LNCaP clone FGC (cell line): ENCODE measurements around the gene PSMD7.

Source experiments
- DNase-seq: peaks from one replicate; pipeline ENCODE4 v3.0.0-alpha.2; 2011; ENCODE audit warnings: low read depth
- H3K4me3 ChIP-seq: 2 replicates; pipeline ENCODE4 v1.5.1; 2011; ENCODE audit warnings: mild to moderate bottlenecking, low read depth, low read length, control low read depth
- CTCF ChIP-seq: IDR thresholded peaks from 2 replicates; pipeline ENCODE4 v1.5.1; 2012; ENCODE audit warnings: mild to moderate bottlenecking; ENCODE audit not compliant: control insufficient read depth, insufficient read depth; ENCODE audit errors: extremely low read depth

The PSMD7 gene

DNA sequence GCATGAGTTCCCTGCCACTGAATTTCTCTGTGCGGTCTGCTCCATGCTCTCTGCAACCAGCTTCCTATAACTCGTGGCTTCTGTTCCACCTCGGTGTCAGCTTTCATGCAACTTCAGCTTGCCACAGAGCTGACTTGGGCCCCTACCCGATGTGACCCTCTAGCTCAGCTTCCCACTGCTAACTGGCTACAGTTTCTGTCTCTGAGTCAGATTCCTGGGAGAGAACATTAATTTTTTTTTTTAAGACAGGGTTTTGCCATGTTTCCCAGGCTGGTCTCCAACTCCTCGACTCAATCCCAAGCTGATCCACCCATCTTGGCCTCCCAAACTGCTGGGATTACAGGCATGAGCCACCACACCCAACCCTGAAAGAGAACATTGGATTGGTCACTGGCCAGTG, 35.5 kb upstream of the PSMD7 start:
- no peak for TF ChIP-seq CTCF
- no peak for DNase-seq
- no peak overlapping the region for H3K4me3 ChIP-seq

- TF ChIP-seq CTCF = no peak
- DNase-seq = no peak
- H3K4me3 ChIP-seq = no peak overlapping the region
Measured at GRCh38 chr16:74264811-74265210, 31.8 kb upstream of the PSMD7 start.

DNA sequence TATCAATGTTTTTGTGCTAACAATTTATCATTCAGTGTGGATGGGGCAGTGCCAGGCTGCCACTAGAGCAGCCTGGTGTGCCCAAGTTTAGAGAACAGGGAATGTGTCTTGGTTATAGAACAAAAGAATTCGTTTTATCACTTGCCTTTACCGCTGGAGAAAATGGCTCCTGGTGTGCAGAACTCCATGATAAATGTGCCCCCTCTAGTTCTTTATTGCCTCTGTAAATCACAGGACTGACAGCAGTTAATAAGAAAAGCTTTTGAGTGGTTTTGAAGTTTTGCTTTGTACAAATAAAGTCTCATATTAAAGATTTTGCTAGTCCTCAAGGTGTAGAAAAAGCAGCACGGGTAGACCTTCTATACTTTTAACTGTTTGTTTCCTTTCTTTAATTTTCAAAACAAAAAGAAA, 28.2 kb upstream of the PSMD7 start:
- no peak for DNase-seq
- TF ChIP-seq CTCF = no peak
- no peak overlapping the region for H3K4me3 ChIP-seq

DNA sequence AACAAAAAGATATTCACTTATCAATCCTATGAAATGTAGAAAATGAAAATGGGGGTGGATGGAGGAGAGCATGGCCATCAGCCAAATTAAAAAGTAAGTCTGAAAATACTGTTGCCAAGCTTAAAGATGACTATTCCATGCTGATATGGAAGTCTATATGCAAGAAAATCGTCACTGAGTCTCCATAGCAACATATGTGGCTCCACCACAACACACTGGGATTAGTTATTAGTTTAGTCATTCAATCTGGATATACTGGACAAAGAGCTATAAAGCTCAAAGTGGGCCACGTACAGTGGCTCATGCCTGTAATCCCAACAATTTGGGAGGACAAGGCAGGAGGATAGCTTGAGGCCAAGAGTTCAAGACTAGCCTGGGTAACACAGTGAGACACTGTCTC, 24.7 kb upstream of the PSMD7 start:
- H3K4me3 ChIP-seq = no peak overlapping the region
- no peak for DNase-seq
- TF ChIP-seq CTCF = no peak

GRCh38 chr16:74275031-74275636, 21.5 kb upstream of the PSMD7 start:
- no peak overlapping the region for H3K4me3 ChIP-seq
- no peak for DNase-seq
- TF ChIP-seq CTCF = peak; percentile 45

DNA sequence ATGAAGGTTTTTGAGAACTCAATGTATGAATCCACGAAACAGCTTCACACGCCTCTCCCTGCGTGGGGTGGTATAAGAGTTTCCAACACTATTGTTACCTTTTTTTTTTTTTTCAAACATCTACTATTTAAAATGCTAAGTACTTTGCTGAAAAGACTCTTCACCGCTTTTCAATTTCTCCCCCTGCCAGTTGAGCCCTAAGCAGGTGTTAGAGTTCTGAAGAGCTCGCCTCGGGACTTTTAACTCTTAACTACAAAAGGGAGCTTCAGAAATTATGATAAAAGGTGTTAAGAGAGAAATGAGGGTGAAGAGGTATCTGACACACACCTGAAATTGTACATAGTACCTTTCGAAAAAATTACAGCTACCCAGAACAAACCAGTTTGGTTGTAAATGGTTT, 20.9 kb upstream of the PSMD7 start:
- DNase-seq = no peak
- no peak for TF ChIP-seq CTCF

GRCh38 chr16:74277974-74278373, 18.6 kb upstream of the PSMD7 start:
- DNase-seq = no peak
- TF ChIP-seq CTCF = no peak

More for the DNA sequence above, 20.9 kb upstream of the PSMD7 start:
- no peak overlapping the region for H3K4me3 ChIP-seq

More at GRCh38 chr16:74277974-74278373, 18.6 kb upstream of the PSMD7 start:
- H3K4me3 ChIP-seq = no peak overlapping the region
